Inflammatory macrophage treated with lipopolysaccharide for 4 hours (primary cell): ENCODE measurements around the gene ZNF365.
"Not testable (repeated sequence)": the region's sequence is repeated elsewhere in the genome, so short reads cannot be mapped to it uniquely, and the experiment has no call there.

Experiments used
- DNase-seq: peaks from one replicate; pipeline ENCODE4 v3.0.0-alpha.2; 2020

Gene ZNF365

DNA sequence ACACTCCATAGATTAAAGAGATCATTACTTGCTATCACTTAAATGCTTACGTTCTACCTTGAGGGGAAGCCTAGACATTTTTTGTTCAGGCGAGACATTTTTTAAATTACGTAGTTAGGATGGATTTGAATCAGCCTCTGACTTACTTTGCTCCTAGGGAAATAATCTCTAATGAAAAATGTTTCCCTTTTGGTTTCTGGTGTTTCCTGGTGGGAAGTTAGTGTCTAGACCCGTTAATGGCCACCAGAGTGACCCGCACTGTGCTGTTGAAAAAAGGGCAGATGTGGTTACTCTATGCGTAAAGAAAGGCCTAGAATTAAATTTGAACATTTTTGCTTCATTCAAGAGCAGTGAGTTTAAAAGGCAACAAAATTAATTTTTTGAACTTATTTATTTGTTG is 3.8 kb downstream of the ZNF365 start:
- no peak for DNase-seq

DNA sequence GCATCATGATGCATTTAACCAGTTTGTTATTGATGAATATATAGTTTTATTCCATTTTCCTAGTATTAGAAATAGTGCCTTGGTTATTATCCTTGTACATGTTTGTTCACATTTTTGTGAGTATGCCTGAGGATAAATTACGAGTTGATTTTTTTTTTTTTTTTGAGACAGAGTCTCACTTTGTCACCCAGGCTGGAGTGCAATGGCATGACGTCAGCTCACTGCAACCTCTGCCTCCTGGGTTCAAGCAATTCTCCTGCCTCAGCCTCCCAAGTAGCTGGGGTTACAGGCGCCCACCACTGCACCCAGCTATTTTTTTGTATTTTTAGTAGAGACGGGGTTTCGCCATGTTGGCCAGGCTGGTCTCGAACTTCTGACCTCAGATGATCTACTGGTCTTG is 4.7 kb downstream of the ZNF365 start:
- DNase-seq, result not testable (repeated sequence)

DNA sequence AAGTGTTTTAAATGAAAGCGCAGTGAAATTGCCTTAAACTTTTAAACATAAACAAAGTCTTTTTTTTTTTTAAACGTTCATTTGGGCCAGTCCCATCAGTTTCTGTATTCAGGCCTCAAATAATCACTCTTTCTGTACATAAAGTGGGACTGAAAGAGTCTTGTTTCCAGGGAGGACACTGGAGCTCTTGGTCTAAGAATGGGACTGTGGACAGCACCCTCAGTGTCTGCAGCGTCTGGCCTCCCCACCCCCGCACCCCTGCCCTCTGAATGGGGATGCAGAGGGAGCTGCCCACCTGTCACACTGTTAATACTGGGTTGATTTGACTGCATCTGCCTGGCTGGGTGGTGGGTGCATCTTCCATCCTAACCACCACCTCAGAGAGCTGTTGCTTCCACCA is 5.2 kb downstream of the ZNF365 start:
- DNase-seq, result no peak

DNA sequence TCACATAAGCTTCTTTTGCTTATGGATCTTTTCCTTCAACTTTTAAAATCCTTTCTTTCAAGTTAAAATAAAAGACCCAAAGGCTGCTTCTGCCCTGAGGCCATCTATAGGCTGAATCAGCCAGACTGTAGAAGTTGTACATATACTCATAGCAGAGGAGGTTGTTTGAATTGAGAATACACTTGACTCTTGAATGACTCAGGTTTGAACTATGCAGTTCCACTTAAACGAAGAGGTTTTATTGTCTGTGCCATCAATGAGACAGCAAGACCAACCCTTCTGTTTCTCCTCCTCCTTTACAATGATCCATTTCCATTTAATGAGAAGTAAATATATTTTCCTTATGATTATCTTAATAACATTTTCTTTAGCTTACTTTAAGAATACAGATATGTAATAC is 5.8 kb downstream of the ZNF365 start:
- no peak for DNase-seq

DNA sequence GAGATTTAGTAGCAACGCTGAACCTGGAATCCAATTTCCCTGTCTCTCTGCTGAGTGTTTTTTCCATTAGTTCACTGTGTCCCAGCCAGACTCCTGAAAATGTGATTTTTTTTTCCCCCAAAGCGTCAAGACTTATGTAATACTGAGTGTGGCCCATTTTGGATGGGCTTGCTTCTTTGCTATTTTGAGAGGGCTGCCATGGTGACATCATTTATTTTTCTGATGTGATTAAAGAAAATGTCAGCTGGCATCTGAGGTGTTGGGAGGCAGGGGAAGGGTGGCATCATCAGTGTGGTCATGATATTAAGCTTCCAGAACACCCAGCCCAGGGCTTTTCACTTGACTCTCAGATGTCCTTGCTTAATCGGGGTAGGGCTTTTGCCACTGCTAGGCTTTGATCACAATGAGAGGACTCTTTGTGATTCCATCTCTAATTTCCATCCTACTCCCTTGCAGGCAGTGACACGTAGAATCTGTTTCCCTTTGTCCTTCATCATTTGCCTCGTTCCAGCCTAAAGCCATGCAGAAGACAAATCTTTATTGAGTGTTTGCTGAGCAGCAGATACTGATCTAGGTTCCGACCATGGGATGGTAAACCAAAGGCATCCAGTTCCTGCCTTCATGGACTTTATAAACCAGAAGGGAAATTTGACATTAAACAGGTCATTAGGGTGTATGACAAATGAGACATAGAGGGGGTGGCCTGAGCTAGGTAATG is 7.4 kb downstream of the ZNF365 start:
- no peak for DNase-seq

DNA sequence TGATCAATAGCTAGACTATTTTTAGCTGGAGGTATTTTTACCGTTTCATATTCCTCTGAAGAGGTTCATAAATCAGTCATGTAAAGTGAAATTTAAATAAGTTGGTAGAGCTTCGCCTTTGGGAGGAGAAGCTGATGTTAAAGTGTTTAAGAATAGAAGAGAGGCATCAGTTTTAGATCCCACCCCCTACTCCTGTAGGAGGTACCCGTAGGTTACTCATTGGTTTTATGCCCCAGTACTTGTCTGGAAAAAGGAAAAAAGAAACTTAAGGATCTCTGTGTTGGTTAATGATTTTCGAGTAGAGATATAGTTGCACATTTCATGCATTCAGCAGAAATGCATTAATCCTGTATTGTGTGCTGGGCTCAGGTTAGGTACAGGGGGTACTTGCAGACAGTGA is 8.7 kb downstream of the ZNF365 start:
- no peak for DNase-seq

DNA sequence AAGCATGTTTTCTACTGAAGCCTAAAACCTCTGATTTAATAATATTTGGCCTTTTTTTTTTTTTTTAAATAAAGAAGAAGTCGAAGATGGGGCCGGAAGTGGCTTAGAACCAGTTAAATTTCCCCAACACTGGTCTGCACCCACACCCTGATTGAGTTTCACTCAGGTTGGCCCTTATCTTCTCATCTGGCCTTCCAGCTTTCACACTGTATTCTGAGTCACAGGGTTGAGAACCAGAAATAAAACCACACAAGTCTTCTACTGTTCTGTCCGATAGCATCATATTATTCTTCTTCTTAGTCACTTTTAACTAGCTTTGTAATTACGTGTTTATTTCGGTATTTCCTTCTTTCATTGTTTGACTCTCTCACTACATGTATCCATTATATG is 9.9 kb downstream of the ZNF365 start:
- DNase-seq, result no peak

DNA sequence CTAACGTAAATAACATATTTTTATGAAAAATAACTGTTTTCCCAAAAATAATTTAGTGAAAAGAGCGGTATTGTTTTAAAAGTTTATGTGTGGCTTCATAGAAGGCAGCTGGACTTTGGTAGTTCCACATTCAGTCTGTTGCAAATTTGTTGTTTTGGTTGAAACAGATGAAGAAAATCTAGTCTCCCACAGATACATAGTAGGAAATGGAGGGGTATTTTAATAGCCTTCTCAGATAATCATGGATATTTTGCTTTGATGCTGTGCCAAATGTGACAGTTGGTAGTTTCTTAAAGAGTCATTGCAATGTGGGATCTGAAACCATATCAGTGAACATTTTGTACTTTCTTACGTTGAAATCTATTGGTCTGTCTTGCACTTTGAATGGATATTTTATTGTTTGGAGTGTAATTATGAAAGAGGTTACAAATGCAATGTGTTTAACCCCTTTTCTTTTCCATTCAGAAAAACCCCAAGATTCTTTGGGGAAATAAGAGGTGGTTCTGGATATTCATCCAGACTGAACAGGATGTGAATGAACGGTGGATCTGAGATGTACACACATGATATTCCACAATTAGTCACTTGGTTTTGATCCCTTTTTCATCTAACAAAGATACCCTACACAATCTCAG is 10.4 kb downstream of the ZNF365 start:
- no peak for DNase-seq

DNA sequence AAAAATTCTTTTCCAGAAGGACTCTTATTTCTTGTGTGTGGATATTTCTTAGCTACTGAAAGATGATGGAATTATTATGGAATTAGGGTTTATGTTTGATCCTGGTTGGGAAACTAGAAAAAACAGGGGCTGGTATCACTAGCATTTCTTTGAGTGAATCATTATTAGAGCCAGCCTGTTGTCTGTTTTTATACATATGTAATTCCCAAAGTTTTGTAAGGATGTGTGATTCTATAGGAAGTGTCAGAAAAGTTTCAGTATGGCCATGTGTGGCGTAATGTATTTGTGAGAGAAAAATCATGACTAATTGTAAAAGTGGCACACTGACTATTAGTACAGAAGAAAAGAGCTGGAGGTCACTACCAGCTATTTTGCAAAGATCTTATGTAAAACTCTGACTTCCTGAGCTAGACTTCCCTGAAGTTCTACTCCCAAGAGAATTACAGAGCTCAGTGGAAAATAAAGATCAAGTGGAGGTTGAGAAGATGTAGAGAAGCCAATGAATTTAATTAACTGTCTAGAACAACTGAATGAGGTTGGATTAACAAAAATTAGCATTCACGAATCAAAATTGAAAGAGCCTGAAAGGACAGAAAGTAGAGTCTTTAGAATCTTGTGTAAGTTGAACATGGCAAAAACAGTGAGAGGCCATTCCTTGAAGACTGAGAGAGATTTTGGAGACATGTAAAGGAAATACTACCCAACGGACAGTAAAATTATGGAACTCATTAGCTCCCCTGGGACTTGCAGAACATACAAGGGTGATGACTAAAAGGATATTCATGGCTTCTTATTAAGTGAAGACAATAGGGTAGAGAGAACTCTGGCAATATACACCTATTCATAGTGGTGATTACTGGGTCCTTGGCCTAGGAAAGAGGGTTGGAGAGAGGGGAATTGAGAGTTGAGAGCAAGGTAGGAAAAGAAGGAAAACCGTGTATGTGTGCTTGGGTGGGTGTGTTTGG is 12.5 kb downstream of the ZNF365 start:
- DNase-seq, result peak; percentile 67

DNA sequence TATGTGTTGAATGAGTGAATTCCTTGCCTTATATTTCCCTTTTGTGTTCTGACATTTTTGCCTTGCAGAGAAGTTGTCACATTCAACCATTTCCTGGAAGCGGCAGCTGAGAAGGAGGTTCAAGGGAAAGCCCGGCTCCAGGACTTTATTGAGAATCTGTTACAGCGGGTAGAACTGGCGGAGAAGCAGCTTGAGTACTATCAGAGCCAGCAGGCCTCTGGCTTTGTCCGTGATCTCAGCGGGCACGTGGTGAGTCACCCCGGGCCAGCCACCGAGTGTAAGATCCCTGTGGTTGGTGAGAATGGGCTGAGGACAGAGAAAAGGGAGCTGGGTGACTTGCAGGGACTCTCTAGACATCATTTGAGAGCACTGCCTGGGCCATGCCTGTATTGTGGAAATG is 14.2 kb downstream of the ZNF365 start:
- no peak for DNase-seq

DNA sequence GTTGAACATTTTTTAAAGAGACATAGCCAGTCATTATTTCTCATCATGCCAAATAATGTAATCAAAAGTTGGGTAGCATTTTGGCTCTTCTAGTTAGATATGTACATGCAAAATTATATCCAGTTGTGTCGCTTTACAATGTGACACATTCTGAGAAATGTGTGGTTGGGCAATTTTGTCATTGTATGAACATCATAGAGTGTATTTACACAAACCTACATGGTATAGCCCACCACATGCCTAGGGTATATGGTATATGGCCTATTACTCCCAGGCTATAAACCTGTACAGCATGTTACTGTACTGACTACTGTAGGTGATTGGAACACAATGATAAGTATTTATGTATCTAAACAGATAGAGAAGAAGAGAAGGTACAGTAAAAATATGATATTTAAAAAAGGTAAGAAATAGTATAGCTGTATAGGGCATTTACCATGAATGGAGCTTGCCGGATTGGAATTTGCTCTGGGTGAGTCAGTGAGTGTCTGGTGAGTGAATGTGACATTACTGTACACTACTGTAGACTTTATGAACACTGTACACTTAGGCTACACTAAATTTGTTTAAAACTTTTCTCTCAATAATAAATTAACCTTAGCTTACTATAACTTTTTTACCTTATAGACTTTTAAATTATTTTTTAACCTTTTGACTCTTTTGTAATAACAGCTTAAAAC is 16.5 kb downstream of the ZNF365 start:
- DNase-seq, result no peak

DNA sequence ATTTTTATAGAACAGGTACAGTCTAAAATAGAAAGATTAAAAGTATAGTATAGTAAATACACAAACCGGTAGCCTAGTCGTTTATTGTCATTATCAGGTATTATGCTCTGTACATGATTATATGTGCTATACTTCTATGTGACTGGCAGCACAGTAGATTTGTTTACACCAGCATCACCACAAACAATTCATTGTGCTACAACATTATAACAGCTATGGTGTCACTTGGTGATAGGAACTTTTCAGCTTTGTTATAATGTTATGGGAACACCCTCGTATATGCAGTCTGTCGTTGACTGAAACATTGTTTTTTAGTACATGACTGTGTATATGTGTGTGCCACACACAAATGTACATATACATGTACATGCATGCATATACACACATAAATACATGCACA is 19.1 kb downstream of the ZNF365 start:
- DNase-seq, result no peak

DNA sequence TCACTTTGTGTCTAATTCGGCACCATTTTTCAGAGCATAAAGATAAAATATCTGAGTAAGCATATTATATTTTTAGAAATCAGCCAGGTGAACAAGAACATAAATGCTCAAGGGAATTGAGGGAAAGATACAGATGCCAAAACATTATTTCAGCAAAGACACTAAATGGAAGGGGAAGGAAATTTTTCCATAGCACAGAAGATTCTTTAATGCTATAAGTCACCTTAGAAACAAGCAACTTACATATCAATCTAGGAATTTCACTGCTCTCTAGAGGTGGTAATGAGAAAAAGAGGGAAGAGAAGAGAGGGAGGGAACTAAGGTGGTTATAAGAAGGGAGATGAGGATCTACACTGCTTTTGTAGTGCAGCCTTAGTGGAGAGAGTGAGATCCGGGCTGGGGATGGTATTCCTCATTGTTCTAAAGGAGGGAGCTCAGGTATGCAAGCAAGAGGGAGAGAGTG is 20.4 kb downstream of the ZNF365 start:
- DNase-seq, result no peak

DNA sequence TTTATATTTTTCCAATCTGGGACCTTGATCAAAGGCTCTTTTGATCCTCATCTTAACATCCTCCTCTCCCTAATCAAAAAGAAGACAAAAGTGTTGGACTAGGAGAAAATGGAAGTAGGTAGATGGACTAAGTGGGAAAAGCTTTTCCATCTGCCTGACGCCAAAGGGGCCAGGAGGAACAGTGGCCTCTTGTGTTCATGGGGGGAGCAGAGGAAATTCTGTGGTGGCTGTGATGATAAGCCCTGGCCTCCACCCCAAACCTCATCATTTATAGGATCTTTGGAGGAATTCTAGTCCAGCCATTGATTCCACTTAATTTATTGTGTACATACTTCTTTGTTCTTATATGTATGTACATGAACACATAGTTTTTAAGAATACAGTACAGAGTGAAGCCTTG is 21.7 kb downstream of the ZNF365 start:
- no peak for DNase-seq

DNA sequence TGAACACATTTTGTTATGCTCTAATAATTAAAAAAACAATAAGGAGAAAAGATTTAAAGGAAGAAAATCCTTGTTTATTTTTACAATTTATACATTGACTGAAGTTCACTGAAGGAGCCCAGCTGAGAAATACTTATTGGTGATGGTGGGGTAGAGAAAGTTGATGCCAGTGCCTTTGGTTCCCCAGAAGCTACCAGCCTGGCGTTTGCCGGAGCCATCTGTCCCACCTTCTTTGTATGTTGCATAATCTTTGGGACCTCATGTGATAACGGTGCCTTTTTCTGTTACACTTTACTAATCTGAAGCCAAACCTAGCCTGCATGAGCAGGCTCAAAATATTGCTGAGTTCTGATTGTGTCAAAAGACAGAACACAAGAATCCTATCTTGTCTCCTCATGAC is 22.7 kb downstream of the ZNF365 start:
- no peak for DNase-seq

DNA sequence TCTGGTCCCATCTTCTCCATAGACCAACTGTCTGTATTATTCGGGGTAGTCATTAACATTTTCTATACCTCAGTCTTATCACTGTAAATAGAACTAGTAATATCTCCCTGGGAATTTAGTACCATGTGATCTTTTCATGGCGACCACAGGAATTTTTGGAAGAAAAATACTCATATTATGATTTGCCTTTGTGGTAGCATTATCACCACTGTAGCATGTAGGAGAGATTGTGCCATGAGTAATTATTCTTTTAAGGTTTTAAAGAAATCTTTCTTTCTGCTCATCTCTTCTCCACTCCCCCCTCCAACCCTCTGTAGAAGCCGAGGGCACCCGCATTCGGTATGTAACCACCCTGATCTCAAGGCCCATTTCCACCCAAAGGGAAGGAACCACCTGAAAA is 25.0 kb downstream of the ZNF365 start:
- DNase-seq, result no peak

DNA sequence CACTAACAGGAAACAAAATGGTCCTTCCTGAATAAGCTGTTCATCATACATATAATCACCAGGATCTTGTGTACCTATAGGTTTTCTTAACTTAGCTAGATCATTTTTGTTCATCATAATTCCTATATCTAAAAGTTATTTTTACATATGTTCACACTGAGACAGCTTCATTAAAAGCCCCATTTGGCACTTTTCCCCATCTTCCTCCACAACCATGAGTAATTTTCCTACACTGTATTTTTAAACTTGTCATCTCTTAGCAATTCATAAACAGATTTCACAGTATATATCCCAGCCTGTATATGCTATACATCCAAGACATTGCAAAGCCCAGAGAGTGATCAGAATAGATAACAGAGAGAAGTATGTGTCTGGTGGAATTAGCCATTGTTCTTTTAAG is 28.3 kb downstream of the ZNF365 start:
- no peak for DNase-seq

DNA sequence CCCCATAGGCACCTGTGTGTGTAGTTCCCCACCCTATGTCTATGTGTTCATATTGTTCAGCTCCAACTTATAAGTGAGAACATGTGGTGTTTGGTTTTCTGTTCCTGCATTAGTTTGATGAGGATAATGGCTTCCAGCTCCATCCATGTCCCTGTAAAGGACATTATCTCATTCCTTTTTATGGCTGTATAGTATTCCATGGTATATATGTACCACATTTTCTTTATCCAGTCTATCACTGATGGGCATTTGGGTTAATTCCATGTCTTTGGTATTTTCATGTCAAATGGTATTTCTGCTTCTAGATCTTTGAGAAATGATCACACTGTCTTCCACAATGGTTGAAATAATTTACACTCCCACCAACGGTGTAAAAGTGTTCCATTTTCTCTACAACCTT is 36.4 kb downstream of the ZNF365 start:
- DNase-seq, result not testable (repeated sequence)

DNA sequence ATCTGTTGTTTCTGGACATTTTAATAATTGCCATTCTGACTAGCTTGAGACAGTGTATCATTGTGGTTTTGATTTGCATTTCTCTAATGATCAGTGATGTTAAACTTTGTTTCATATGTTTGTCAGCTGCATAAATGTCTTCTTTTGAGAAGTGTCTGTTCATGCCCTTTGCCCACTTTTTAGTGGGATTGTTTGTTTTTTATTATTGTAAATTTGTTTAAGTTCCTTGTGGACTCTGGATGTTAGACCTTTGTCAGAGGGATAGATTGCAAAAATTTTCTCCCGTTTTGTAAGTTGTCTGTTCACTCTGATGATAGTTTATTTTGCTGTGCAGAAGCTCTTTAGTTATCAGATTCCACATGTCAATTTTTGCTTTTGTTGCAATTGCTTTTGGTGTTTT is 36.8 kb downstream of the ZNF365 start:
- not testable (repeated sequence) for DNase-seq

DNA sequence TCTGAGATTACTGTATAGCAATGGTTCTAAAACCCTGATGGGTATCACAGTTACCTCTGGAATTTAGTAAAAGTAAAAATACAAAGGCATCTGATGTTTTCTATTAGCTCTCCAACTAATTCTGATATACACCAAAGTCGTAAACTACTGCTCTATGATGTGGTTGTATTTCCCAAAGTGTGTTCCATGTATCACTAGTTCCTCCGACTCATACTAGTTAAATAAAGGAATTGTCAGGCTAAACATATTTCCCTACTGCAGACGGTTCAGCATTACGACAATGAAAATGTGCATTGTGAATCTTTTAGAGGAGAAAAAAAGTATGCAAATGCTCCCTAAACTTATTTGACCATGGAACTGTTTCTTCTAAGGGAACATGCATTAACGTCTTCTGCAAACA is 38.9 kb downstream of the ZNF365 start:
- DNase-seq, result no peak

DNA sequence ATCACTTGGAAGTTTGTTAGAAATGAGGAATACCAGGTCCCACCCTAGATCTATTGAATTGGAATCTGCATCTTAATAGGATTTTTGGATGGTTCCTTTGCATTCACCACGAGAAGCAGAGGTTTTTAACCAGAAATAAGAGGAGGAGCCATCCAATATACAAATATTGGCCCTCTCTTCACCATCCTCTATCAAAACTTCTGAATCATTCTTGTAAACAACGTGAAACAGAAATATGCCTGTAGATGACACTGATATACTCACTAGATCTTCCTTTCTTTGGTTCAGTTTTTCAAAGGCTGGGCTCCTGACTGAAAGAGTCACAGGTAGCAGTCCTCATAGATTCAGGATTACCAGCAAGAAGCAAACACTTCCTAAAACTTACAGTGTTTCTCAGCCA is 39.5 kb downstream of the ZNF365 start:
- DNase-seq, result no peak

DNA sequence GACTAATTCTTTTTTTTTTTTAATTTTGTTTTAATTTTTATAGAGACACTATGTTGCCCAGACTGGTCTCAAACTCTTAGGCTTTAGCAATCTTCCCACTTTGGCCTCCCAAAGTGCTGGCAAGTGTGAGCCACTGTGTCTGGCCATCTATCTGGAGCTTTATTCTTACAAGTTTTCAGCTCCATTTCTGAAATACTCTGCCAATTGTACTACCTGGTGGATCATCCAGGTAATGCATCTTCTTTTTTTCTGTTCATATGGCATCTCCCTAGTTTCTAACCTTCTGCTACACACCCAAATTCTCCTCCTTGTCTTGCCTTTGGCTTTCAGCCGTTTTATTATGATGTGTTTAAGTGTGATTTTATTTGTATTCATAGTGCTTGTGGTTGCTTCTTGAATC is 40.2 kb downstream of the ZNF365 start:
- no peak for DNase-seq

DNA sequence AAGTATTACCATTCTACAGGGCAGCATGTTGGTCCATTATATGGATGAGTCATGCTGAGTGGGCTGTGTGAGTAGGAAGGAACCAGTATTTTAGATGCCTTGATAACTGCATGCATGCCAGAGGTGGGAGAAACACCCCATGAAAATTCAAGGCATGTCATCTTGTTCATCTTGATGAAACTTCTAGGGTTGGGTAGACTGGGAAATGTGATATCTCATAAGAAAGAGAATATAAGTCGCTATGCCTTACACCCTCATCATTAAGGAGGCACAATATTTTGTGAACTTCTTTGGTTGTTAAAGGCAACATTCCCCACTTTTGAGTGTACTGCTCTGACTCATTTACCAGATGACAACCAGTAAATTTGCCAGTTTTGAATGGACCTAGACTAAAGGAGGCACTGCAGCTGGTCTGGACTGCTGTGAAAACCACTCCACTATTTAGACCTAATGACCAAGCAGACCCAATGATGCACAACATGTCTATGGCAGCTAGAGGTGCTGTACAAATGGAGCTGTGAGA is 48.0 kb downstream of the ZNF365 start:
- no peak for DNase-seq
